ENCODE data around the gene C1QBP. TPM values are rescaled to one million over a fixed set of nuclear protein-coding genes. Genes with fewer than 3 reads are reported as not detected.
"Not testable (repeated sequence)": the region's sequence is repeated elsewhere in the genome, so short reads cannot be mapped to it uniquely, and the experiment has no call there.

Gene C1QBP
- total RNA-seq, result 123 TPM

GRCh38 chr17:5438716-5439445 lies at the start of gene C1QBP:
Gene C1QBP, minus strand, starts transcription at chr17:5439155. Its CDS starts 82 bp downstream, at chr17:5439073.
- DNase-seq, result peak; percentile 81

GRCh38 chr17:5488752-5489151 lies 49.8 kb upstream of the C1QBP start:
- DNase-seq, result no peak

- peak; percentile 99 for DNase-seq
Measured at GRCh38 chr17:5486206-5487124, 47.5 kb upstream of the C1QBP start, which contains the start of gene MIS12. Gene MIS12, plus strand, starts transcription at chr17:5486566. Its CDS starts 2,297 bp downstream, at chr17:5488863.

- no peak for DNase-seq
Measured at GRCh38 chr17:5485270-5486205, 46.6 kb upstream of the C1QBP start, which contains the start of gene DERL2. Gene DERL2, minus strand, starts transcription at chr17:5486178. Its CDS starts 17 bp downstream, at chr17:5486161.

GRCh38 chr17:5481451-5481850 lies 42.5 kb upstream of the C1QBP start:
- DNase-seq, result no peak

GRCh38 chr17:5480962-5481361 lies 42.0 kb upstream of the C1QBP start:
- DNase-seq, result no peak

GRCh38 chr17:5478992-5479391 lies 40.0 kb upstream of the C1QBP start:
- no peak for DNase-seq

GRCh38 chr17:5473906-5474305 lies 35.0 kb upstream of the C1QBP start:
- DNase-seq, result no peak

- no peak for DNase-seq
Measured at GRCh38 chr17:5472511-5472910, 33.6 kb upstream of the C1QBP start.

GRCh38 chr17:5468075-5468473 lies 29.1 kb upstream of the C1QBP start:
- no peak for DNase-seq

GRCh38 chr17:5467416-5467815 lies 28.5 kb upstream of the C1QBP start:
- no peak for DNase-seq

GRCh38 chr17:5466295-5466694 lies 27.3 kb upstream of the C1QBP start:
- no peak for DNase-seq

GRCh38 chr17:5464717-5465507 lies 26.0 kb upstream of the C1QBP start:
- no peak for DNase-seq

- DNase-seq, result peak; percentile 72
Measured at GRCh38 chr17:5446786-5447185, 7.8 kb upstream of the C1QBP start.

- no peak for DNase-seq
Measured at GRCh38 chr17:5444209-5444608, 5.3 kb upstream of the C1QBP start.

GRCh38 chr17:5443728-5444127 lies 4.8 kb upstream of the C1QBP start:
- DNase-seq, result no peak

- DNase-seq, result no peak
Measured at GRCh38 chr17:5439446-5439764, 450 bp upstream of the C1QBP start.

- no peak for DNase-seq
Measured at GRCh38 chr17:5437721-5438317, 1.1 kb downstream of the C1QBP start.

- DNase-seq, result not testable (repeated sequence)
Measured at GRCh38 chr17:5435781-5436315, 3.1 kb downstream of the C1QBP start.

GRCh38 chr17:5434984-5435383 lies 4.0 kb downstream of the C1QBP start:
- no peak for DNase-seq

Data from occipital lobe (tissue), 2 donors.